ENCODE results near the gene ZNF296.

The ZNF296 gene

GRCh38 chr19:45090606-45091005 lies 14.3 kb upstream of the ZNF296 start:
- no peak for DNase-seq (ENCODE audit: low read depth)
- TF ChIP-seq CTCF (IDR thresholded peaks at IDR 0.05; ENCODE audit: control insufficient read depth, insufficient read depth, low read depth, low read length, missing control alignments): no peak
- peak overlapping the region; percentile 39 for H3K4me3 ChIP-seq (ENCODE audit: control insufficient read depth, low read depth, low read length)

GRCh38 chr19:45090034-45090433 lies 13.8 kb upstream of the ZNF296 start:
- no peak for DNase-seq (ENCODE audit: low read depth)
- no peak overlapping the region for H3K4me3 ChIP-seq (ENCODE audit: control insufficient read depth, low read depth, low read length)
- TF ChIP-seq CTCF (IDR thresholded peaks at IDR 0.05; ENCODE audit: control insufficient read depth, insufficient read depth, low read depth, low read length, missing control alignments): no peak

- H3K4me3 ChIP-seq (ENCODE audit: control insufficient read depth, low read depth, low read length): no peak overlapping the region
- DNase-seq (ENCODE audit: low read depth): no peak
- no peak for TF ChIP-seq CTCF (IDR thresholded peaks at IDR 0.05; ENCODE audit: control insufficient read depth, insufficient read depth, low read depth, low read length, missing control alignments)
These were observed 11.3 kb upstream of the ZNF296 start for GRCh38 chr19:45087531-45087930.

GRCh38 chr19:45086480-45086879 lies 10.2 kb upstream of the ZNF296 start:
- no peak for DNase-seq (ENCODE audit: low read depth)
- H3K4me3 ChIP-seq (ENCODE audit: control insufficient read depth, low read depth, low read length): no peak overlapping the region
- no peak for TF ChIP-seq CTCF (IDR thresholded peaks at IDR 0.05; ENCODE audit: control insufficient read depth, insufficient read depth, low read depth, low read length, missing control alignments)

GRCh38 chr19:45082170-45082569 lies 5.9 kb upstream of the ZNF296 start:
- no peak overlapping the region for H3K4me3 ChIP-seq (ENCODE audit: control insufficient read depth, low read depth, low read length)
- no peak for TF ChIP-seq CTCF (IDR thresholded peaks at IDR 0.05; ENCODE audit: control insufficient read depth, insufficient read depth, low read depth, low read length, missing control alignments)
- DNase-seq (ENCODE audit: low read depth): no peak

- TF ChIP-seq CTCF (IDR thresholded peaks at IDR 0.05; ENCODE audit: control insufficient read depth, insufficient read depth, low read depth, low read length, missing control alignments): no peak
- H3K4me3 ChIP-seq (ENCODE audit: control insufficient read depth, low read depth, low read length): peak overlapping the region; percentile 72
- DNase-seq (ENCODE audit: low read depth): no peak
These were observed 3.7 kb upstream of the ZNF296 start for GRCh38 chr19:45079911-45080370.
